ENCODE measurements around the gene INPP5A. TPM values are rescaled to one million over a fixed set of nuclear protein-coding genes. Genes with fewer than 3 reads are reported as not detected.

INPP5A gene
- total RNA-seq, 1 experiment from 2014 or later: 44.5 TPM

DNA sequence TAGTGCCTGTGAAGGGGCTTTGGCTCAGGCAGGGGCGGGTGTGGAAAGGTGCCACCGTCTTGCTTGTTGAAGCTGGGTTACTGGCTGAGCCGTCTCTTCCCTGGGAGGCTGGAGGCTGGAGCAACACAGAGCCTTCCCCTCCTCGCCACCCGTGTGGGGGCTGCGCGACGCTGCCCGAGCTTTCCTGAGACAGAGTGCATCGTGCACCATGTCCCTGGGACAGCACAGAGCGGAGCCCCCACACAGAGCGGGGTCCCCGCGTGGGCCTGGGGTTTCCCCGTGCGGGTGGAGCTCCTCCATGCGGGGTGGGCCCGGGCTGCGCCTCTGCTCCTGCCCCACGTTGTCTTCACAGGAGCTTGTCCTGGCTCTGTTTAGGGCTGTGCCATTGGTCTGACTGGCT, 69.9 kb downstream of the INPP5A start:
- Mint-ChIP-seq H3K27ac (ENCODE audit: unreplicated experiment) (no peak overlapping the region), H3K9me3 (ENCODE audit: unreplicated experiment) (no peaks in the 10 kb centered on the region), H3K4me1 (ENCODE audit: low read depth, unreplicated experiment) (no peaks in the 10 kb centered on the region), H3K36me3 (ENCODE audit: insufficient read depth, unreplicated experiment) (peaks cover 10% of the 10 kb centered on the region), H3K27me3 (ENCODE audit: insufficient read depth, unreplicated experiment) (no peaks in the 10 kb centered on the region), H3K4me3 (ENCODE audit: unreplicated experiment) (no peak overlapping the region)
- Histone ChIP-seq H3K9me3 (0 out of 2 replicates have a peak, but pooled peaks cover 3% of the 10 kb centered on the region), H3K4me1 (no peaks in the 10 kb centered on the region), H3K36me3 (ENCODE audit: control insufficient read depth, insufficient read depth, low read length) (no peaks in the 10 kb centered on the region), H3K4me3 (ENCODE audit: low read depth, low read length) (no peak overlapping the region), H3K27me3 (replicated peaks; ENCODE audit: control insufficient read depth, insufficient read depth, low read length) (no peaks in the 10 kb centered on the region)
- DNase-seq: no peak
- intact Hi-C loops (cut with micrococcal nuclease; ENCODE audit: unreplicated experiment): no loop called here
- no TSS peak for BruUV-seq (replicated peaks)
- TF ChIP-seq CTCF (IDR thresholded peaks at IDR 0.05; ENCODE audit: insufficient read depth in 1 of 2, low read depth in 1 of 2, low read length in 1 of 2, severe bottlenecking in 1 of 2, unreplicated experiment in 1 of 2): no peak
- POLR2A ChIA-PET: no interaction called here
- CTCF ChIA-PET: no interaction called here

GRCh38 chr10:132607961-132608495, 70.4 kb downstream of the INPP5A start:
- Mint-ChIP-seq H3K36me3 (ENCODE audit: insufficient read depth, unreplicated experiment) (peaks cover 10% of the 10 kb centered on the region), H3K4me3 (ENCODE audit: unreplicated experiment) (no peak overlapping the region), H3K27me3 (ENCODE audit: insufficient read depth, unreplicated experiment) (no peaks in the 10 kb centered on the region), H3K27ac (ENCODE audit: unreplicated experiment) (no peak overlapping the region), H3K4me1 (ENCODE audit: low read depth, unreplicated experiment) (no peaks in the 10 kb centered on the region), H3K9me3 (ENCODE audit: unreplicated experiment) (no peaks in the 10 kb centered on the region)
- DNase-seq: no peak
- no peak for TF ChIP-seq CTCF (IDR thresholded peaks at IDR 0.05; ENCODE audit: insufficient read depth in 1 of 2, low read depth in 1 of 2, low read length in 1 of 2, severe bottlenecking in 1 of 2, unreplicated experiment in 1 of 2)
- POLR2A ChIA-PET: no interaction called here
- Histone ChIP-seq H3K9me3 (0 out of 2 replicates have a peak, but pooled peaks cover 3% of the 10 kb centered on the region), H3K4me3 (ENCODE audit: low read depth, low read length) (no peak overlapping the region), H3K36me3 (ENCODE audit: control insufficient read depth, insufficient read depth, low read length) (no peaks in the 10 kb centered on the region), H3K4me1 (no peaks in the 10 kb centered on the region), H3K27me3 (replicated peaks; ENCODE audit: control insufficient read depth, insufficient read depth, low read length) (no peaks in the 10 kb centered on the region)
- intact Hi-C loops (cut with micrococcal nuclease; ENCODE audit: unreplicated experiment): no loop called here
- no TSS peak for BruUV-seq (replicated peaks)
- CTCF ChIA-PET: no interaction called here

GRCh38 chr10:132608511-132609195, 71.1 kb downstream of the INPP5A start:
- intact Hi-C loops (cut with micrococcal nuclease; ENCODE audit: unreplicated experiment): no loop called here
- Histone ChIP-seq H3K4me3 (ENCODE audit: low read depth, low read length) (no peak overlapping the region), H3K27me3 (replicated peaks; ENCODE audit: control insufficient read depth, insufficient read depth, low read length) (no peaks in the 10 kb centered on the region), H3K4me1 (no peaks in the 10 kb centered on the region), H3K36me3 (ENCODE audit: control insufficient read depth, insufficient read depth, low read length) (no peaks in the 10 kb centered on the region), H3K9me3 (no peaks in the 10 kb centered on the region)
- CTCF ChIA-PET: no interaction called here
- BruUV-seq (replicated peaks): no TSS peak
- Mint-ChIP-seq H3K4me3 (ENCODE audit: unreplicated experiment) (no peak overlapping the region), H3K27ac (ENCODE audit: unreplicated experiment) (no peak overlapping the region), H3K9me3 (ENCODE audit: unreplicated experiment) (no peaks in the 10 kb centered on the region), H3K27me3 (ENCODE audit: insufficient read depth, unreplicated experiment) (no peaks in the 10 kb centered on the region), H3K4me1 (ENCODE audit: low read depth, unreplicated experiment) (no peaks in the 10 kb centered on the region), H3K36me3 (ENCODE audit: insufficient read depth, unreplicated experiment) (peaks cover 10% of the 10 kb centered on the region)
- peak in 1 of 2 experiments; percentile 25 for DNase-seq
- POLR2A ChIA-PET: no interaction called here
- TF ChIP-seq CTCF (IDR thresholded peaks at IDR 0.05; ENCODE audit: insufficient read depth in 1 of 2, low read depth in 1 of 2, low read length in 1 of 2, severe bottlenecking in 1 of 2, unreplicated experiment in 1 of 2): no peak
